GM19463 (cell line): ENCODE measurements around the gene WNT4.

Experiments used
- ATAC-seq: cut with Tn5 transposase; IDR thresholded peaks from one replicate; pipeline ENCODE4 v1.9.1; 2021; ENCODE audit warnings: mild to moderate bottlenecking, moderate library complexity; ENCODE audit not compliant: unreplicated experiment

Gene WNT4

DNA sequence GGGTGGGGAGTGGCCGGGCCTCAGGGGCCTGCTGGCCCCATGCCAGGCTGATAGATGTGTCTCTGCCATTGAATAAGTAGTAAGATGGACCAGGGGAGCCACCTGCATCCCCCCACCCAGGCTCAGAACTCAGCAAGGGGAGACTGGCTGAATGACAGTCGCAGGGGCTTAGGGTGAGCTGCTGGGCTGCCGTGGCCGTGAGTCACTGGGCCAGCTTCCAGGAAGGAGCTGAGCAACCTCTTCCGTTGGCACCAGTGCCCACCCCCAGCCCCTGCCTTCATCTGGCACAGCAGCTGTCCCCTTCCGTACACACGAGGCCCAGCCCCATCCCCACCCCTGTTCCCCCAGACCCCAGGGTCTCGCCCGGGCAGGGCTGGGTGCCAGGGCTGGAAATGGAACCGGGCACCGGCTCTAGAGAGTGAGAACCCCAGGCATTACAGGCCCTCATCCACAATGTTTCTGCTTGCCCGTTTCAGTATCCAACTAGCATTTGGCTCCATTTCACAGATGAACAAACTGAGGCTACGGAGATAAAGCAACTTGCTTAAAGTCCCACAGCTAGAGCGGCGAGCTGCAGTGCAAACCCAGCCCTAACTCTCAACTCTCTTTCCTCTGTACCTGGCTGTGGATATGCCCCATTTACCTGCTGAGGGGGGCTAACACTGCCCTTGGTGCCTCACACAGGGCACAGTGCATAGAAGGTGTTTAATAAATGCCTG is 10.2 kb downstream of the WNT4 start:
- no peak for ATAC-seq

DNA sequence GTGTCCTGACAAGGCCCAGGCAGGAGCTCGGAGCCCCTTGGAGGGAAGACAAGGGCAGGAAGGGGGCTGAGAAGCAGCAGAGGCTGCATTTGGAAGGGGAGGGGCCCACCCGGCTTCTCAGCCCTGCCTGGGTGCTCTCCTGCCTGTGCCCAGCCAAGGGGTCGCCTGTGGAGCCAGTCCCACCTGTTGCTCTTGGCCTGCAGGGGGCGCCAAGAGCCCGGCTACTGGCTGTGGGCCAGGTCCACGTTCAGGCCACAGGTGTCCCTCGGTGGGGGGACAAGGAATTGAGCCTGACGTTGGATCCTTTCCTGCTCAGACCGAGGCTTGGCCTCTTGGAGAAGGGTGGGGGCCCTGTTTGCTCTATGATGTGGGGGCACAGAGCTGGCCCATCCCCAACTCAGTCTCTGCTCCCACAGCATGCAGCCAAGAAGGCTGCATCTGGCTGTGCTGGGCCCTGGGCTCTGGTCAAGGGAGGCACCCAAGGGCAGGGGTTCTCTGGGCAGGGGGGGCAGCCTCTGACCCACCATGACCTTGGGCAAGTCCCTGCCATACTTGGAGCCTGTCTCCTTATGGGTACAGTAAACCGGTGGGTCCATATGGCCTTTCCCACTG is 10.9 kb downstream of the WNT4 start:
- no peak for ATAC-seq

DNA sequence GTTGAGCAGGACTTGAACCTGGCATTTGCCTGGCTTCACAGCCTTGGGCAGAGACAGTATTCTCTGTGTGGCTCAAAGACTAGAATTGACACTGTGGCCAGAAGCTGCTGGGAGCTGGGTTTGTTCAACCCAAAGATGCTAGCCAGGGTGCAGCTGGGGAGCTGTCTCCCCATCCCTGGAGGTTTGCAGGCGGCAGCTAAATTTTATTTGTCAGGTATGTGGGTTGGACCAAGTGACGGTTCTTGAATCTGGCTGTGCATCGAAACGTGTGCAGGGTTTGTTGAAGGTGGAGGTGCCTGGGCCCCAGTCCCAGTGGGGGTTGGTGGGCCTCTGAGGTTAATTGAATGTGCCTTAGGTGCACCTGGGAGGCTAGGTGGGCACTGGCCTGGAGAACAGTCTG is 11.8 kb downstream of the WNT4 start:
- ATAC-seq, result no peak

DNA sequence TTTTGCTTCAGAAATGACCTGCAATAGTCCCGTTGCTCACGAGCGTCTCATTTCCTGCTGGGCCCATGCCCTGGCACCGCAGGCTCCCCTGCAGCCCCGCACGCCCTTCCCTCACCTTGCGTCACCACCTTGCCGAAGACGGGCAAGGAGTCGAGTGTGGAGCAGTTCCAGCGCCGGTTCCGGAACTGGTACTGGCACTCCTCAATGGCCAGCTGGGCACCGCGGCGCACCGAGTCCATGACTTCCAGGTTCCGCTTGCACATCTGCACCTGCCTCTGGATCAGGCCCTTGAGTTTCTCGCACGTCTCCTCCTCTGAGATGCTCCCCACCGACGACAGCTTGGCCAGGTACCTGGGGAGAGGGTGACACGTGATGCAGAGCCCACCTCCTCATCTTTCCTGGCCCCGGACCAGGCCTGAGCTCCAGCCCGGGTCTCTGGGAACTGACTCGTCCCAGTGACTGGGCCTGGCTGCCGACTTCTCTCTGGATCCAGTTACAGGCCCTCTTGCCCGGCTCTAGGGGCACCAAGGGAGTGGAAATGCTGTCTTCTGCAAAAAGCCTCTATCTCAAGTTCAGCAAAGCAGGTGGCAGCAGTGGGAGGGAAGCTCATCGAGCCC is 13.3 kb downstream of the WNT4 start:
- ATAC-seq, result no peak

DNA sequence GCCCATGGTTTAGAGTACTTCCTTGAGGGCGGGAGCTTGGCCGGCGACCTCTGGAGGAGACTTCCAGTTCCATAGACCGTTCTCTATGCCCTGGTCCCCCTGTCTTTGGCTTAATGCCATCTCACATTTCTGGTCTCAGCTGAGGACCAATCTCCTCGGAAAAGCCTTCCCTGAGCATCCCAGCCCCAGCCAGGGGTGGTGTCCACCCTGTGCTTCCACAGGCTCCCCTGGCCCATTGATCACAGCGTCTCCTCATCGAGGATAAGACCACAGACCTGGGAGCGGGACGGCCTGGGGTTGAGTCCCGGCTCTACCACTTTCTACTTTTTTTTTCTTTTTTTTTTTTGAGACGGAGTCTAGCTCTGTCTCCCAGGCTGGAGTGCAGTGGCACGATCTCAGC is 14.5 kb downstream of the WNT4 start:
- ATAC-seq, result no peak

DNA sequence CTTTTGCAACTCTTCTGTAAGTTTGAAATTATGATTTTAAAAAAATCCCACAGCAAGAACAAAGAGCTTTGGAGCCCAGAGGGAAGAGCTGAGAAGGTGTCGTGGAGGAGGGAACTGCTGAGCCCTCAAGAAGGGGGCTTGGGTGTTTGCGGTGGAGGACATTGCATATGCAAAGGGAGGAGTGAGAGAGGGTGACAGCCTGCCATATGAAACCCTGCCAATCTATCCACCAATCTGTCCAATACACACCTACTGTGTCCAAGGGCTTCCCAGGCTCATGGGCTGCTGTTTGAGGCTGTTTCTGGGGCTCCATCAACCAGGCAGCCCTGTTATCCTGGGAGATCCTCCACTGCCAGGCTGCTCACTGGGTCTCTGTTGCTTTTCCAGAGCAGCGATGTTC is 15.2 kb downstream of the WNT4 start:
- no peak for ATAC-seq

DNA sequence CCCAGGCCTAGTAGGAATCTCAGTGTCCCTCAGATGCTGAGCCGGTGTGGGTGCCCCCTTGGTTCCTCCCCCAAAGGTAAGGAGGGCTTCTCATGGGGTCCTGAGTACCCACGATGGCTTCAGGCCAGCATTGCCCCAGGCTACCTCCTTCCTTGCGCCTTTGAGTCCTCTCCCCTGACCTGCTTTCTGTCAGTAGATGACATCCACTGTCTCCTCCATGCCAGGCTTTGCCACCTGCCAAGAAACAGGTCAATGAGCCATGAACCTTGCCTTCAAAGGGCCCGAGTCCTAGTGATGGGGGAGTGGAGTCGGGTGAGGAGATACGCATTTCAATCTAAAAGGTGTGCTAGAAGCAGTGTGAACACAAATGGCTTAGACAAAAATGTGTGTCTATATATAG is 15.6 kb downstream of the WNT4 start:
- no peak for ATAC-seq

DNA sequence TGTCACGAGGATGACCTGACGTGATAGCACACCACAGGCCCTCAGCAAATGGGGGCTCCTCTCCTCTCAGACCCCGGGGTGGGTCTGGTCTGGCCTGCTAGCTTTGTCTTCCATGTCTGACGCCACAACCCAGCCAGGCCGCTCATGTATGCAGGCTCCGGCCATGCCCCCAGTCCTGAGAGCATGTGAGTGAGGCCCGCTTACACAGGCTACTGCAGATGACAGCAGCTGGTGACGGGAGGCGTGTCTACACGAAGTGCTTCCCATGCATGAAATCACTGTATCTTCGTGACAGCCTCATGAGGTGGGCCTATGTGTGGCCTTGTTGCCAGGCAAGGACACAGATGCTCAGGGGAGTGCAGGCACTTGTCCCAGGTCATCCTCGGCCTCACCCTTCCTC is 16.4 kb downstream of the WNT4 start:
- no peak for ATAC-seq

DNA sequence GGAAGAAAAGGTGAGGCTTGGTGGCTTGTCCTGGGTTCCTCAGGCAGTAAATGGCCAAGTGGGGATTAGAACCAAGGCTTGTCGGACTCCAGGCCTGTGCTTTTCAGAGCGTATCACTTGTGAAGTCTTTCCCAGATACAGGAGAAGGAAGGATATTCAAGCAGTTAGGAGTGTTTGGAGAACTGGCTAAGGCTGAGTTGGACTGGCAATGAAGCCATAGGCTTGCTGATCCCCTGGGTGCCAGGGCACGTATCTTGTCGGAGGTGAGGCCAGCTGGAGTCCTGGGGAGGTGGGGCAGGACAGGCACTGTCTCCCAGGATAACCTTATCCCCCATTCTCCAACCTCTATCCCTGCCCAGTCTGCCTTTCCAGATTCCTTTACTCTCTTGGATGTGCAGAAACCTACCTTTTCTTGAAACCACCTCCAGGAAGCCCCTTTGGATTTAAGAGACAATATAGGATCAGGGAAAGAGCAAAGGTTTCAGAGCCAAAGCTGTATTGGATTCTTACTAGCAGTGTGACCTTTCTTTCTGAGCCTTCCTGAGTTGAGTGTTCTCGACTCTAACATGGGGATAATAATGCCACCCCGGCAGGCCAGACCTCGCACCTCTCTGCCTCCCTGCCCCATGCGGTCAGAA is 18.2 kb downstream of the WNT4 start:
- no peak for ATAC-seq

DNA sequence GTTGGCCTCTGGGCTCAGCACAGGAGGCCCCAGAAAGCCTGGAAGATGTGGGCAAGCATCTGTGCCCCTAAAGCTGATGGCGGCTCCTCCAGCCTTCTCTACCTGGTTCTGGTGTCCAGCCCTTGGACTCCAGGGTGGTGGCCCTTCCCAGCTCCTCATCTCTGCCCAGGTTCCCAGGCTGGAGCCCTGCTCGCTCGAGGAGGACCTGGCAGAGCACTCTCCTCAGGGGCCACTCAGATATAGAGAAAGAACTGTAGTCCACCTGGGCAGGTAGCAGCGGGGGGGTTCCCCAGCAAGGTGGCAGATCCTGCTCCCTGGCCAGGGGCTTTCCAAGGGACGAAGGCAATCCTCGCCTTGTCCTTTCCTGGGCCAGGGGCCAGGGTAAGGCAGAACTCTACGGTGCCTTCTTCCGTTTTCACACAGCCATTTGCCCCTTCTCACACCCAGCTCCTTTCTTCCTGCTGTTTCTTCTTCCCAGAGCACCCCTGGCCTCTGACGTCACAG is 18.9 kb downstream of the WNT4 start:
- no peak for ATAC-seq

DNA sequence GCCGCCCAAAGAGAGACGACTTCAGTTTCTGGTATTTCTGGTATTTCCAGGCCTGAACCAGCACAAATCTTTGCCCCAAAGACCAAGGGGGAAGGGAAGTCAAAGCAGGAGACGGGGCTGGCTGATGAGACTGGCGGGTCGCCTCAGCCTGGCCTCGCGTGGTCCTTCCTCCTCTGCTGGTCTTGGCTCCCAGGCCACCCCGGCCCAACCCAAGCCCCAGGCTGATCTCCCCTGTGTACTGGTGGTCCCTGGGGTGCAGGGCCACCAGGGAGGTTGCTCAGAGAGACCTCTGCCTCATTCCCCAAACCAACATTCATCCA is 19.9 kb downstream of the WNT4 start:
- ATAC-seq, result no peak

DNA sequence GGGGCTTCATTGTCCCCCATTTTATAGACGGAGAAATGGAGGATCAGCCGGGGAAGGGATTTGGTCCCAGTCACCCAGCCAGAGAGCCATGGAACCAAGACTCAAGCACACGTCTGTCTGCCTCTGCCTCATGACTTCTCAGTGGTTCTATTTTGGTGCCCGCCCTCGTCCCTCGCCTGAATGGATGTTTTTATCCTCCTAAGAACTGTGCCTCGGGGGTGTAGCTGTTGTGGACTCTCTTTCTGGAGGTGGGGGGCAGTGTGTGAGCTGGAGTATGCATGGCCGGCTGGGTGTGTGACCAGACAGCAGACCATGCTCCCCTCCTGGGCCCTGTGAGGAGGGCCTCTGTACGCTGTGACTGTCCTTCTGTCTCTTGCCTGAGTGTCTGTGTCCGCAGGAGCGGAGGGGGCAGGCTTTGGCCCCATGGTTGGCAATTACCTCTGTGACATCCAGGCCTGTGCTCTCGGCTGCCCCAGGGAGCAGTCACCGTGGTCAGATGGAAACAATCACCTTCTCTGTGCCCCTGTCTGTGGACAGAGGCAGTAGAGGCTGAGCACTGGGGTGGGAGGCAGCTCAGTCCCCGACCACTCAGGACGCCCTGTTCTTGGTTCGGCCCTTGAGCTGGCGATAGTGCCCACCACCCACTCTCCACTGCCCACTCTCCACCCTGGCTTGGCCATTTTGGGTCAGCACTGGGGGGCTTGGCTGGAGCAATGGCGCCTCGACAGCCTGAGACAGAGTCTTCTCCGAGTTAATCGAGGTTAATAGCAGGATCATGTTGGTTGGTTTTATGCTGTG is 20.4 kb downstream of the WNT4 start:
- ATAC-seq, result no peak

DNA sequence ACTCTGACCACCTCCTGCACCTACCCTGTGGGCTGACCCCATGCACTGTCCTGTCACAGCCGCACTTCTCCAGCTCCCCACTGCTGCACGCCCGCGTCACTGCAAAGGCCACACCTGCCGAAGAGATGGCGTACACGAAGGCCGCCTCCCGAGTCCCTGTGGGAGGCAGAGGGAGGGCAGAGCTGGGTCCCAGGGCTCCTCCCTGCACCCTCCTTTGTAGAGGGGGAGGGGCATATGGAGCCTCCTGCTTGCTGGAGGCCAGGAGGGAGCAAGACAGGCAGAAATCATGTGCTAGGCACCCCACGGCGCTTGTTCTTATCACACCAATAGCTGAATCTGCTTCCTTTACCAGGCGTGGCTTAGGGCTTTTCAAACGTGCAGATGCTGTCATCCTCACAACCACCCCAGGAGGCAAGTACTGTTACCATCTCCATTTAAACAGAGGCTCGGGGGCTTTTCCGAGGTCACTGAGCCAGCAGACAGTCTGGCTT is 21.4 kb downstream of the WNT4 start:
- ATAC-seq, result no peak

DNA sequence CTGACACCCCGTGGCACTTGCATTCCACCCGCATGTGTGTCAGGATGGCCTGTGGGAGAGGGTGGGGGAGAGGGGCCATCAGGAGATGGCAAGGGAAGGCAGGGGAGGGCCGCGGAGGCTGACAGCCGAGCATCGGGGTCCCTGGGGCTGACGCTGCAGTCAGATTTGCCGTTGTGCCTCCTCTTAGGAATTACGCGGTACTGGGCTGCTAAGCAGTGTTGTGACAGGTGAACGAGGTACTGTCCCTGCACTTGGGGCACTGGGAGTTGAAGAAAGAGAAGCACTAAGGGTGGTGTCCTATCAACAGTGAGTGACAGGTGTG is 22.5 kb downstream of the WNT4 start:
- ATAC-seq, result no peak

DNA sequence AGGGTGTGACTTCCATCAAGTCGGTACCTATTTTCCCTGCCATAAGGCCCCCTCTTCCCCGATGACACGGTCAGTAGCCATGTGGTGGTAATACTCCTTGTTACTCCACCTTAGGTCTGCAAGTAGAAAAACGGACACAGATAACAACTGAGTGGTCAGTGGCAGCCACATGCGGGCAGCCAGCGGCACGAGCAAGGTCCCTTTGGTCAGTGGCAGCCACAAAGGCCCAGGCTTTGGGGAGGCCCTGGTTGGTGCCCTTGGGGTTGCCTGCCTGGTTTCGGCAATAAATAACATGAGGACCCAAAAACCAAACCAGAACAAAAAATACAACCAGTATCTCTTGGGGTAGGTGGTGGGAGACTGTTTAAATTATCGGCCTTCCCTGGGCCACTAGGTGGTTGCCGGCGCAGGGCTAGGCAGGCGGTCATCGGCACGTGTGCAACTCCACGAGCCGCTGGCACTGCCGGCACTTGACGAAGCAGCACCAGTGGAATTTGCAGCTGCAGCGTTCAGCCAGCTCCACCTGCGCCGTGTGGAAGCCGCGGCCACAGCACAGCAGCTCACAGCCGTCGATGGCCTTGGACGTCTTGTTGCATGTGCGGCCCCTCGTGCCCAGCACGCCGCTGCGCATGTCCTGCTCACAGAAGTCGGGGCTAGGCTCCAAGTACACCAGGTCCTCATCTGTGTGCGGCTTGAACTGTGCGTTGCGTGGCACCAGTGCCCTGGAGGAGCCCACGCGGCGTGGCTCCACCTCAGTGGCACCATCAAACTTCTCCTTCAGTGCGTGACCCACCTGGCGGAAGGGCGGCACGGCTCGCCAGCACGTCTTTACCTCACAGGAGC is 23.1 kb downstream of the WNT4 start:
- no peak for ATAC-seq

DNA sequence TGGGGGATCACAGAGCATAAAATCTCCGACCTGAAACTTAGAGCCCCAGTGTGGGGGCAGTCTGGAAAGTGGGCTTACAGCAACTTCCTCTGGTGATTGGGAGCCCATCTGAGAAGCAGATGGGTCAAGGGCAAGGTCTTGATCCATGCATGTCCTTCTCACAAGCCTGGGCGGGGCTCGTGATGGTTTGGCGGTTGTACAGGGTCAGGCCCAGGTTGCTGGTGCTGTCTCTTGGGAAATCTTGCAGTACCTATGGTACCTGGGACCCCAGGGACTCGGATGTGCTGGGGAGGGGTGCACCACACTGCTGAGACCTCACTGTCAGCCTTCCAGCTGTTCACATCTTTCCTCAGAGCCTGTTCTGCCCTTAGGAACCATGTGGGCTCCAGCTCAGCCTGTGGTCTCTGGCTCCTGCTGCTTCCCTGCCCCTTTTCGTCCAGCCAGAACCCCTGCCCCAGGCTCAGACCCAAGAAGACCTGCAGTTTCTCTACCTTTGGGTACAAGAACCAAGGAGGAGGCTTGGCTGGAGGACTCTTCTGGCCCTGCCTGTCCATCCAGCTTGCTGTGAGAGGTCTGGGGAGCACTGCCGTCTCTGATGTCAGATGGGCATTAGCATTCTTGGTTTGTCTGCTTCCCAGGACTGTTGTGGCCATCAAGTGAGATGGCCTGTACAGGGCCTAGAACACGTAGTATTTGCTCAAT is 24.5 kb downstream of the WNT4 start:
- no peak for ATAC-seq

DNA sequence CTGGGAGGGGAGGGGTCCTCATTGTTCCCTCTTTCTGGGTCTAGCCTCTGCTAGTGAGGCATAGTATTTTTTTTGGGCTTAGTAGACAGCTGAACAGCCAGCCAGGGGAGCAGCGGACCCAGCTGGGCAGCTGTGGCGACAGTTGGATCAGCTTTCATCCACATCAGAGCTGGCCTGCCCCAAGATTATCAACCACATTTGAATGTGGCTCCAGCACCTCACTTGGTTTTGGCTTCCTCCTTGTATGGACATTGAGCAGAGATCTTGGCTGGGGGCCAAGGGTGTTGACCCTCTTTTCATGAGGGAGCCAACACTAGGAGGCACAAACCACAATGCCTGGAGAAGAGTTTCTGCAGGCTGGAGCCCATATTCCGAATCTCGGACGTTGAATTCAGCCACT is 25.0 kb downstream of the WNT4 start:
- no peak for ATAC-seq

DNA sequence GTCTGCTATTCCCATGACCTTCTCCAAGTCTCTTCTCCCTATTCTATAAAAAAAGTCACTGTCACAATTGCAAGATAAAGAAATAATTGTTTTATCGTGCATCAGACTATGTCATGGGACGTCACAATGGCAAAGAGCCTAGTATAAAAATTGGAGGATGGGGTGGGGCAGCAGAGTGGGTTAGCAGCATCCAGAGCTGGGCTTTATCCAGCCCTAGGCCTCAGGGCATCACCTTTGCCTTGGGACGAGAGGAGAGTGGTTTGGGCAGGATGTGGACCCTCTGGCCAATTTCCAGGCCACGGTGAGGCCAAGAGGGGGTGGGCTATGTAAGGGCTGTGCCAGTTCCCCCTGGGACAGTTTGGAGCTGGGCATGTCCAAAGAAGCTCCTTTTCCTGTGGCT is 25.7 kb downstream of the WNT4 start:
- ATAC-seq, result no peak

DNA sequence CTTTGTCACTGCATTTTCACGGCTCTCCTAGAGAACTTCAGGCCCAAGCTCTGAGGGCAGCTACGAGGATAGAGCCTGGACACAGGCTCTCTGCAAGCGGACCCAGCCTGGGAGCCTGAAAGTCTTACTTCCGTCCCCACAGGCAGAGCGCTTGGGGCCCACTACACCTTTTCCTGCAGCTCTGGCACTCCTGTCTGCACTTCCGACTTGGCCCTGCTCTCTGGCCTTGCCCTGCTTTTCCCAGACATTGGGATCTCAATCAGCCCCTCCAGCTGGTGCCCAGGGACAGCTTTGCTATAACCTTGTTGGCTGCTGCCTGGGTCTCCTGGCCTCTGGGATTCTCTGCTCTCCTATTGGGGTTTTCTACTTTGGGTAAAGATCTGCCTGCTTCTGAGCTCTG is 27.6 kb downstream of the WNT4 start:
- no peak for ATAC-seq
